ENCODE data around the gene DOK5. TPM values are rescaled to one million over a fixed set of nuclear protein-coding genes. Genes with fewer than 3 reads are reported as not detected.

The DOK5 gene
- total and polyA plus RNA-seq, 2 experiments from 2014 or later, result 5.0 to 6.9 TPM

- no peak for TF ChIP-seq STAT1 (IDR thresholded peaks at IDR 0.05; ENCODE audit: unreplicated experiment)
Observed at GRCh38 chr20:54680439-54680838, 205.0 kb downstream of the DOK5 start (continued).

GRCh38 chr20:54680872-54681619 is 205.7 kb downstream of the DOK5 start:
- Histone ChIP-seq H3K4me2 (no peak overlapping the region), H3K27ac (ENCODE audit: low read depth) (no peak overlapping the region), H3K27me3 (ENCODE audit: insufficient read depth) (no peaks in the 10 kb centered on the region), H3K36me3 (ENCODE audit: insufficient read depth) (peaks cover under 1% of the 10 kb centered on the region; the same call in 1 of the 2 replicates), H3K4me1 (ENCODE audit: insufficient read depth) (no peaks in the 10 kb centered on the region), H2AFZ (no peak overlapping the region), H4K20me1 (replicated peaks; ENCODE audit: insufficient read depth) (no peaks in the 10 kb centered on the region), H3K9me2 (ENCODE audit: insufficient read depth) (no peaks in the 10 kb centered on the region), H3F3A (replicated peaks; ENCODE audit: low read depth) (no peaks in the 10 kb centered on the region), H3K4me3 (no peak overlapping the region), H3K79me2 (replicated peaks; ENCODE audit: insufficient read depth) (no peaks in the 10 kb centered on the region)
- Mint-ChIP-seq H3K36me3 (ENCODE audit: low read depth) (peaks cover 14% of the 10 kb centered on the region), H3K4me3 (no peak overlapping the region), H3K9me3 (peaks cover 83% of the 10 kb centered on the region), H3K4me1 (no peaks in the 10 kb centered on the region; the same call in 2 of the 3 replicates), H3K27me3 (ENCODE audit: insufficient read depth, low read depth, poor library complexity) (peaks cover 3% of the 10 kb centered on the region), H3K27ac (no peak overlapping the region)
- ATAC-seq, result no peak; the same call in 2 of the 3 replicates
- DNase-seq (ENCODE audit: low spot score), result peak; percentile 73
- TF ChIP-seq NANOG (IDR thresholded peaks at IDR 0.05; ENCODE audit: borderline replicate concordance) (no peak), CTCF (conservative IDR thresholded peaks at IDR 0.05; ENCODE audit: low read depth in 2 of 2) (peak; percentile 45 to 74)

DNA sequence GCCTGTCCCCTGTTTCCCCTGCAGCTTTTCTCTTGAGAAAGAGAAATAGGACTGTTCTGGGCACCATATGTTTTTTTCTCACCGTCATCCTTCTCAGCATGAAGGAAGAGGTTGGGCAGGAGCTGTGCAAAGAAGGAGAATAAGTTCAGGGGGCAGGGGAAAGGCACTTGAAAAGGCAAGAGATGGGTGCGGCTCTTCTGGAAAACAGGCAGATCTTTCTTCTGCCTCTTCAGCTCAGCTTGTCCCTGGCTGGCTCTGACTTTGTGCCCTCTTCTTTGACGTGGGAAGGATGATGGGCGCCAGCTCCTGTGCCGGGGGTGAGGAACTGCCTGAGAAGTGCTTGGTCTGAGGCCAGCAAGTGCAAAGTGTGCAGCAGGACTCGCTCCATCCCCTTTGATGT is 206.5 kb downstream of the DOK5 start:
- Histone ChIP-seq H3K4me1 (ENCODE audit: insufficient read depth) (no peaks in the 10 kb centered on the region), H3K27me3 (ENCODE audit: insufficient read depth) (no peaks in the 10 kb centered on the region), H3F3A (replicated peaks; ENCODE audit: low read depth) (no peaks in the 10 kb centered on the region), H3K4me3 (no peak overlapping the region), H3K36me3 (ENCODE audit: insufficient read depth) (peaks cover 3% of the 10 kb centered on the region; the same call in 1 of the 2 replicates), H3K27ac (ENCODE audit: low read depth) (no peak overlapping the region), H3K4me2 (no peak overlapping the region), H3K9me2 (ENCODE audit: insufficient read depth) (no peaks in the 10 kb centered on the region), H4K20me1 (replicated peaks; ENCODE audit: insufficient read depth) (no peaks in the 10 kb centered on the region), H3K79me2 (replicated peaks; ENCODE audit: insufficient read depth) (no peaks in the 10 kb centered on the region), H2AFZ (no peak overlapping the region)
- Mint-ChIP-seq H3K4me1 (no peaks in the 10 kb centered on the region; the same call in 2 of the 3 replicates), H3K27ac (no peak overlapping the region), H3K27me3 (ENCODE audit: insufficient read depth, low read depth, poor library complexity) (peaks cover 1% of the 10 kb centered on the region), H3K9me3 (peaks cover 84% of the 10 kb centered on the region), H3K36me3 (ENCODE audit: low read depth) (peaks cover 12% of the 10 kb centered on the region), H3K4me3 (no peak overlapping the region)
- ATAC-seq (no peak), DNase-seq (ENCODE audit: low spot score) (no peak)
- no peak for TF ChIP-seq REST (IDR thresholded peaks at IDR 0.05; ENCODE audit: unreplicated experiment)
- TF ChIP-seq, protein P1, sequence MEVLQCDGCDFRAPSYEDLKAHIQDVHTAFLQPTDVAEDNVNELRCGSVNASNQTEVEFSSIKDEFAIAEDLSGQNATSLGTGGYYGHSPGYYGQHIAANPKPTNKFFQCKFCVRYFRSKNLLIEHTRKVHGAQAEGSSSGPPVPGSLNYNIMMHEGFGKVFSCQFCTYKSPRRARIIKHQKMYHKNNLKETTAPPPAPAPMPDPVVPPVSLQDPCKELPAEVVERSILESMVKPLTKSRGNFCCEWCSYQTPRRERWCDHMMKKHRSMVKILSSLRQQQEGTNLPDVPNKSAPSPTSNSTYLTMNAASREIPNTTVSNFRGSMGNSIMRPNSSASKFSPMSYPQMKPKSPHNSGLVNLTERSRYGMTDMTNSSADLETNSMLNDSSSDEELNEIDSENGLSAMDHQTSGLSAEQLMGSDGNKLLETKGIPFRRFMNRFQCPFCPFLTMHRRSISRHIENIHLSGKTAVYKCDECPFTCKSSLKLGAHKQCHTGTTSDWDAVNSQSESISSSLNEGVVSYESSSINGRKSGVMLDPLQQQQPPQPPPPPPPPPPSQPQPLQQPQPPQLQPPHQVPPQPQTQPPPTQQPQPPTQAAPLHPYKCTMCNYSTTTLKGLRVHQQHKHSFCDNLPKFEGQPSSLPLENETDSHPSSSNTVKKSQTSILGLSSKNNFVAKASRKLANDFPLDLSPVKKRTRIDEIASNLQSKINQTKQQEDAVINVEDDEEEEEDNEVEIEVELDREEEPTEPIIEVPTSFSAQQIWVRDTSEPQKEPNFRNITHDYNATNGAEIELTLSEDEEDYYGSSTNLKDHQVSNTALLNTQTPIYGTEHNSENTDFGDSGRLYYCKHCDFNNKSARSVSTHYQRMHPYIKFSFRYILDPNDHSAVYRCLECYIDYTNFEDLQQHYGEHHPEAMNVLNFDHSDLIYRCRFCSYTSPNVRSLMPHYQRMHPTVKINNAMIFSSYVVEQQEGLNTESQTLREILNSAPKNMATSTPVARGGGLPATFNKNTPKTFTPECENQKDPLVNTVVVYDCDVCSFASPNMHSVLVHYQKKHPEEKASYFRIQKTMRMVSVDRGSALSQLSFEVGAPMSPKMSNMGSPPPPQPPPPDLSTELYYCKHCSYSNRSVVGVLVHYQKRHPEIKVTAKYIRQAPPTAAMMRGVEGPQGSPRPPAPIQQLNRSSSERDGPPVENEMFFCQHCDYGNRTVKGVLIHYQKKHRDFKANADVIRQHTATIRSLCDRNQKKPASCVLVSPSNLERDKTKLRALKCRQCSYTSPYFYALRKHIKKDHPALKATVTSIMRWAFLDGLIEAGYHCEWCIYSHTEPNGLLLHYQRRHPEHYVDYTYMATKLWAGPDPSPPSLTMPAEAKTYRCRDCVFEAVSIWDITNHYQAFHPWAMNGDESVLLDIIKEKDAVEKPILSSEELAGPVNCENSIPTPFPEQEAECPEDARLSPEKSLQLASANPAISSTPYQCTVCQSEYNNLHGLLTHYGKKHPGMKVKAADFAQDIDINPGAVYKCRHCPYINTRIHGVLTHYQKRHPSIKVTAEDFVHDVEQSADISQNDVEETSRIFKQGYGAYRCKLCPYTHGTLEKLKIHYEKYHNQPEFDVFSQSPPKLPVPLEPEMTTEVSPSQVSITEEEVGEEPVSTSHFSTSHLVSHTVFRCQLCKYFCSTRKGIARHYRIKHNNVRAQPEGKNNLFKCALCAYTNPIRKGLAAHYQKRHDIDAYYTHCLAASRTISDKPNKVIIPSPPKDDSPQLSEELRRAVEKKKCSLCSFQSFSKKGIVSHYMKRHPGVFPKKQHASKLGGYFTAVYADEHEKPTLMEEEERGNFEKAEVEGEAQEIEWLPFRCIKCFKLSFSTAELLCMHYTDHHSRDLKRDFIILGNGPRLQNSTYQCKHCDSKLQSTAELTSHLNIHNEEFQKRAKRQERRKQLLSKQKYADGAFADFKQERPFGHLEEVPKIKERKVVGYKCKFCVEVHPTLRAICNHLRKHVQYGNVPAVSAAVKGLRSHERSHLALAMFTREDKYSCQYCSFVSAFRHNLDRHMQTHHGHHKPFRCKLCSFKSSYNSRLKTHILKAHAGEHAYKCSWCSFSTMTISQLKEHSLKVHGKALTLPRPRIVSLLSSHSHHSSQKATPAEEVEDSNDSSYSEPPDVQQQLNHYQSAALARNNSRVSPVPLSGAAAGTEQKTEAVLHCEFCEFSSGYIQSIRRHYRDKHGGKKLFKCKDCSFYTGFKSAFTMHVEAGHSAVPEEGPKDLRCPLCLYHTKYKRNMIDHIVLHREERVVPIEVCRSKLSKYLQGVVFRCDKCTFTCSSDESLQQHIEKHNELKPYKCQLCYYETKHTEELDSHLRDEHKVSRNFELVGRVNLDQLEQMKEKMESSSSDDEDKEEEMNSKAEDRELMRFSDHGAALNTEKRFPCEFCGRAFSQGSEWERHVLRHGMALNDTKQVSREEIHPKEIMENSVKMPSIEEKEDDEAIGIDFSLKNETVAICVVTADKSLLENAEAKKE (CRISPR knock-in tag; IDR thresholded peaks at IDR 0.05), result no peak
- TF ChIP-seq EZH2phosphoT487 (IDR thresholded peaks at IDR 0.05; ENCODE audit: unreplicated experiment), result no peak
- TF ChIP-seq EZH2 (IDR thresholded peaks at IDR 0.05; ENCODE audit: low read depth, unreplicated experiment), result no peak

Data from GM23338 (cell line).